ENCODE measurements around the gene FAM83C. TPM values are rescaled to one million over a fixed set of nuclear protein-coding genes. Genes with fewer than 3 reads are reported as not detected.

The FAM83C gene
- total RNA-seq, 1 experiment from 2014 or later, result not detected

- H3K4me3 ChIP-seq, result no peak overlapping the region
- H3K27ac ChIP-seq, result no peak overlapping the region
- H3K9me3 ChIP-seq (replicated peaks), result no peaks in the 10 kb centered on the region
- H3K36me3 ChIP-seq, result peaks cover 7% of the 10 kb centered on the region; the same call in 1 of the 2 replicates
- no peaks in the 10 kb centered on the region for H3K27me3 ChIP-seq (replicated peaks)
- no peak for DNase-seq (ENCODE audit: low read depth in 1 of 2, low spot score in 2 of 2)
- peaks cover 29% of the 10 kb centered on the region for H3K4me1 ChIP-seq (replicated peaks)
Observed at GRCh38 chr20:35299780-35300179, 7.6 kb upstream of the FAM83C start.

- no peaks in the 10 kb centered on the region for H3K27me3 ChIP-seq (replicated peaks)
- peaks cover 14% of the 10 kb centered on the region for H3K4me1 ChIP-seq (replicated peaks)
- H3K9me3 ChIP-seq (replicated peaks), result no peaks in the 10 kb centered on the region
- H3K36me3 ChIP-seq, result peaks cover 2% of the 10 kb centered on the region; the same call in 1 of the 2 replicates
- DNase-seq (ENCODE audit: low read depth in 1 of 2, low spot score in 2 of 2), result no peak
- H3K27ac ChIP-seq, result no peak overlapping the region
- no peak overlapping the region for H3K4me3 ChIP-seq
Observed at GRCh38 chr20:35298264-35298663, 6.0 kb upstream of the FAM83C start.

GRCh38 chr20:35297740-35298139 lies 5.5 kb upstream of the FAM83C start:
- no peak overlapping the region for H3K4me3 ChIP-seq
- H3K27ac ChIP-seq, result no peak overlapping the region
- H3K9me3 ChIP-seq (replicated peaks), result no peaks in the 10 kb centered on the region
- no peaks in the 10 kb centered on the region for H3K27me3 ChIP-seq (replicated peaks)
- H3K36me3 ChIP-seq, result no peaks in the 10 kb centered on the region
- peaks cover 9% of the 10 kb centered on the region for H3K4me1 ChIP-seq (replicated peaks)
- DNase-seq (ENCODE audit: low read depth in 1 of 2, low spot score in 2 of 2), result no peak

GRCh38 chr20:35297155-35297554 lies 4.9 kb upstream of the FAM83C start:
- no peak for DNase-seq (ENCODE audit: low read depth in 1 of 2, low spot score in 2 of 2)
- Histone ChIP-seq H3K36me3 (no peaks in the 10 kb centered on the region), H3K9me3 (replicated peaks) (no peaks in the 10 kb centered on the region), H3K4me3 (no peak overlapping the region), H3K4me1 (replicated peaks) (peaks cover 3% of the 10 kb centered on the region), H3K27ac (no peak overlapping the region), H3K27me3 (replicated peaks) (no peaks in the 10 kb centered on the region)

- Histone ChIP-seq H3K36me3 (no peaks in the 10 kb centered on the region), H3K27ac (no peak overlapping the region), H3K4me1 (replicated peaks) (no peaks in the 10 kb centered on the region), H3K27me3 (replicated peaks) (no peaks in the 10 kb centered on the region), H3K9me3 (replicated peaks) (no peaks in the 10 kb centered on the region), H3K4me3 (no peak overlapping the region)
- no peak for DNase-seq (ENCODE audit: low read depth in 1 of 2, low spot score in 2 of 2)
Observed at GRCh38 chr20:35296101-35296554, 3.9 kb upstream of the FAM83C start.

GRCh38 chr20:35295674-35296073 lies 3.4 kb upstream of the FAM83C start:
- no peak for DNase-seq (ENCODE audit: low read depth in 1 of 2, low spot score in 2 of 2)
- H3K4me3 ChIP-seq, result no peak overlapping the region

GRCh38 chr20:35295058-35295457 lies 2.8 kb upstream of the FAM83C start:
- DNase-seq (ENCODE audit: low read depth in 1 of 2, low spot score in 2 of 2), result no peak
- no peaks in the 10 kb centered on the region for H3K36me3 ChIP-seq
- no peaks in the 10 kb centered on the region for H3K27me3 ChIP-seq (replicated peaks)

More at GRCh38 chr20:35295674-35296073, 3.4 kb upstream of the FAM83C start:
- Histone ChIP-seq H3K9me3 (replicated peaks) (no peaks in the 10 kb centered on the region), H3K4me1 (replicated peaks) (no peaks in the 10 kb centered on the region), H3K27ac (no peak overlapping the region), H3K36me3 (no peaks in the 10 kb centered on the region), H3K27me3 (replicated peaks) (no peaks in the 10 kb centered on the region)

GRCh38 chr20:35294293-35294685 lies 2.1 kb upstream of the FAM83C start:
- Histone ChIP-seq H3K4me1 (replicated peaks) (no peaks in the 10 kb centered on the region), H3K27me3 (replicated peaks) (no peaks in the 10 kb centered on the region), H3K9me3 (replicated peaks) (no peaks in the 10 kb centered on the region), H3K27ac (no peak overlapping the region), H3K4me3 (no peak overlapping the region), H3K36me3 (no peaks in the 10 kb centered on the region)
- DNase-seq (ENCODE audit: low read depth in 1 of 2, low spot score in 2 of 2), result no peak

More at GRCh38 chr20:35295058-35295457, 2.8 kb upstream of the FAM83C start:
- Histone ChIP-seq H3K27ac (no peak overlapping the region), H3K4me3 (no peak overlapping the region), H3K4me1 (replicated peaks) (no peaks in the 10 kb centered on the region), H3K9me3 (replicated peaks) (no peaks in the 10 kb centered on the region)

GRCh38 chr20:35293303-35294292 lies 1.4 kb upstream of the FAM83C start:
- no peak overlapping the region for H3K27ac ChIP-seq
- H3K36me3 ChIP-seq, result no peaks in the 10 kb centered on the region
- DNase-seq (ENCODE audit: low read depth in 1 of 2, low spot score in 2 of 2), result no peak
- no peaks in the 10 kb centered on the region for H3K4me1 ChIP-seq (replicated peaks)
- no peaks in the 10 kb centered on the region for H3K27me3 ChIP-seq (replicated peaks)
- H3K4me3 ChIP-seq, result no peak overlapping the region
- no peaks in the 10 kb centered on the region for H3K9me3 ChIP-seq (replicated peaks)

GRCh38 chr20:35292504-35293285 lies 470 bp upstream of the FAM83C start:
- Histone ChIP-seq H3K27me3 (replicated peaks) (no peaks in the 10 kb centered on the region), H3K9me3 (replicated peaks) (no peaks in the 10 kb centered on the region), H3K4me3 (no peak overlapping the region), H3K4me1 (replicated peaks) (no peaks in the 10 kb centered on the region), H3K27ac (no peak overlapping the region), H3K36me3 (no peaks in the 10 kb centered on the region)
- no peak for DNase-seq (ENCODE audit: low read depth in 1 of 2, low spot score in 2 of 2)

- H3K27me3 ChIP-seq (replicated peaks), result no peaks in the 10 kb centered on the region
- DNase-seq (ENCODE audit: low read depth in 1 of 2, low spot score in 2 of 2), result no peak
- H3K27ac ChIP-seq, result no peak overlapping the region
Observed at GRCh38 chr20:35290887-35291417, 1.3 kb downstream of the FAM83C start.

GRCh38 chr20:35290186-35290886 lies 1.9 kb downstream of the FAM83C start:
- Histone ChIP-seq H3K36me3 (no peaks in the 10 kb centered on the region), H3K27ac (no peak overlapping the region), H3K4me3 (no peak overlapping the region), H3K27me3 (replicated peaks) (no peaks in the 10 kb centered on the region), H3K4me1 (replicated peaks) (peaks cover under 1% of the 10 kb centered on the region), H3K9me3 (replicated peaks) (no peaks in the 10 kb centered on the region)
- no peak for DNase-seq (ENCODE audit: low read depth in 1 of 2, low spot score in 2 of 2)

More at GRCh38 chr20:35290887-35291417, 1.3 kb downstream of the FAM83C start:
- H3K4me3 ChIP-seq, result no peak overlapping the region
- H3K4me1 ChIP-seq (replicated peaks), result no peaks in the 10 kb centered on the region
- H3K9me3 ChIP-seq (replicated peaks), result no peaks in the 10 kb centered on the region
- H3K36me3 ChIP-seq, result no peaks in the 10 kb centered on the region
